ENCODE measurements around the gene SLC39A13. TPM values are rescaled to one million over a fixed set of nuclear protein-coding genes. Genes with fewer than 3 reads are reported as not detected.

The SLC39A13 gene
- total RNA-seq, 1 experiment from 2014 or later = 27.1 TPM

GRCh38 chr11:47359586-47359985, 48.8 kb upstream of the SLC39A13 start:
- no TSS peak for BruUV-seq (replicated peaks)
- Histone ChIP-seq H3K4me3 (ENCODE audit: low read depth, low read length) (no peak overlapping the region), H3K36me3 (ENCODE audit: control insufficient read depth, insufficient read depth, low read length) (no peaks in the 10 kb centered on the region), H3K9me3 (peaks cover 10% of the 10 kb centered on the region; the same call in 1 of the 2 replicates), H3K27me3 (replicated peaks; ENCODE audit: control insufficient read depth, insufficient read depth, low read length) (no peaks in the 10 kb centered on the region), H3K4me1 (peaks cover 4% of the 10 kb centered on the region; the same call in 1 of the 2 replicates)
- Mint-ChIP-seq H3K27me3 (ENCODE audit: insufficient read depth, unreplicated experiment) (peaks cover 3% of the 10 kb centered on the region), H3K9me3 (ENCODE audit: unreplicated experiment) (no peaks in the 10 kb centered on the region), H3K4me3 (ENCODE audit: unreplicated experiment) (no peak overlapping the region), H3K4me1 (ENCODE audit: low read depth, unreplicated experiment) (no peaks in the 10 kb centered on the region), H3K27ac (ENCODE audit: unreplicated experiment) (no peak overlapping the region), H3K36me3 (ENCODE audit: insufficient read depth, unreplicated experiment) (no peaks in the 10 kb centered on the region)
- TF ChIP-seq CTCF (IDR thresholded peaks at IDR 0.05; ENCODE audit: insufficient read depth in 1 of 2, low read depth in 1 of 2, low read length in 1 of 2, severe bottlenecking in 1 of 2, unreplicated experiment in 1 of 2) = no peak
- DNase-seq = no peak
- ChIA-PET CTCF (no interaction called here), POLR2A (no interaction called here)
- intact Hi-C loops (cut with micrococcal nuclease; ENCODE audit: unreplicated experiment) = no loop called here

GRCh38 chr11:47360341-47360740, 48.0 kb upstream of the SLC39A13 start:
- Histone ChIP-seq H3K4me3 (ENCODE audit: low read depth, low read length) (no peak overlapping the region), H3K36me3 (ENCODE audit: control insufficient read depth, insufficient read depth, low read length) (no peaks in the 10 kb centered on the region), H3K9me3 (peaks cover 10% of the 10 kb centered on the region; the same call in 1 of the 2 replicates), H3K27me3 (replicated peaks; ENCODE audit: control insufficient read depth, insufficient read depth, low read length) (no peaks in the 10 kb centered on the region), H3K4me1 (peaks cover 4% of the 10 kb centered on the region; the same call in 1 of the 2 replicates)
- ChIA-PET POLR2A (no interaction called here), CTCF (no interaction called here)
- Mint-ChIP-seq H3K4me1 (ENCODE audit: low read depth, unreplicated experiment) (no peaks in the 10 kb centered on the region), H3K9me3 (ENCODE audit: unreplicated experiment) (no peaks in the 10 kb centered on the region), H3K27me3 (ENCODE audit: insufficient read depth, unreplicated experiment) (peaks cover 3% of the 10 kb centered on the region), H3K27ac (ENCODE audit: unreplicated experiment) (no peak overlapping the region), H3K4me3 (ENCODE audit: unreplicated experiment) (no peak overlapping the region), H3K36me3 (ENCODE audit: insufficient read depth, unreplicated experiment) (no peaks in the 10 kb centered on the region)
- no peak for TF ChIP-seq CTCF (IDR thresholded peaks at IDR 0.05; ENCODE audit: insufficient read depth in 1 of 2, low read depth in 1 of 2, low read length in 1 of 2, severe bottlenecking in 1 of 2, unreplicated experiment in 1 of 2)
- BruUV-seq (replicated peaks) = no TSS peak
- DNase-seq = no peak
- intact Hi-C loops (cut with micrococcal nuclease; ENCODE audit: unreplicated experiment) = no loop called here

- POLR2A ChIA-PET = no interaction called here
- TF ChIP-seq CTCF (IDR thresholded peaks at IDR 0.05; ENCODE audit: insufficient read depth in 1 of 2, low read depth in 1 of 2, low read length in 1 of 2, severe bottlenecking in 1 of 2, unreplicated experiment in 1 of 2) = no peak
- Mint-ChIP-seq H3K4me3 (ENCODE audit: unreplicated experiment) (no peak overlapping the region), H3K36me3 (ENCODE audit: insufficient read depth, unreplicated experiment) (no peaks in the 10 kb centered on the region), H3K4me1 (ENCODE audit: low read depth, unreplicated experiment) (no peaks in the 10 kb centered on the region), H3K27me3 (ENCODE audit: insufficient read depth, unreplicated experiment) (peaks cover 3% of the 10 kb centered on the region), H3K9me3 (ENCODE audit: unreplicated experiment) (no peaks in the 10 kb centered on the region), H3K27ac (ENCODE audit: unreplicated experiment) (no peak overlapping the region)
- no peak for DNase-seq
- Histone ChIP-seq H3K4me3 (ENCODE audit: low read depth, low read length) (no peak overlapping the region), H3K9me3 (peaks cover 10% of the 10 kb centered on the region; the same call in 1 of the 2 replicates), H3K36me3 (ENCODE audit: control insufficient read depth, insufficient read depth, low read length) (no peaks in the 10 kb centered on the region), H3K27me3 (replicated peaks; ENCODE audit: control insufficient read depth, insufficient read depth, low read length) (no peaks in the 10 kb centered on the region), H3K4me1 (no peaks in the 10 kb centered on the region)
- CTCF ChIA-PET = no interaction called here
- no TSS peak for BruUV-seq (replicated peaks)
- intact Hi-C loops (cut with micrococcal nuclease; ENCODE audit: unreplicated experiment) = no loop called here
Measured at GRCh38 chr11:47361419-47361818, 47.0 kb upstream of the SLC39A13 start.

Measured in Caco-2 (cell line).